Progenitor cell of endocrine pancreas (in vitro differentiated cells): ENCODE data around the gene CNKSR2. TPM values are rescaled to one million over a fixed set of nuclear protein-coding genes. Genes with fewer than 3 reads are reported as not detected.

Experiments
- DNase-seq: peaks from one replicate; pipeline ENCODE4 v3.0.0; 2021; ENCODE audit warnings: low spot score; ENCODE audit not compliant: unreplicated experiment
- H3K27ac Mint-ChIP-seq: 2 replicates; pipeline ENCODE4 v1.8.0; 2021; ENCODE audit warnings: mild to moderate bottlenecking, moderate library complexity, mixed read lengths
- H3K27me3 Mint-ChIP-seq: 2 replicates; pipeline ENCODE4 v1.8.0; 2021; ENCODE audit warnings: mixed read lengths
- H3K36me3 Mint-ChIP-seq: 2 replicates; pipeline ENCODE4 v1.8.0; 2022; ENCODE audit warnings: mixed read lengths; ENCODE audit not compliant: insufficient read depth
- H3K4me1 Mint-ChIP-seq: 2 replicates; pipeline ENCODE4 v1.8.0; 2021; ENCODE audit warnings: low read depth, mixed read lengths
- H3K4me3 Mint-ChIP-seq: 2 replicates; pipeline ENCODE4 v1.8.0; 2021; ENCODE audit warnings: low read depth, mild to moderate bottlenecking, moderate library complexity, mixed read lengths
- H3K9me3 Mint-ChIP-seq: 2 replicates; pipeline ENCODE4 v1.8.0; 2021; ENCODE audit warnings: low read depth, mixed read lengths
- CTCF ChIP-seq: fragments of 200-600 bp; sonication (generic); IDR thresholded peaks from one replicate; pipeline ENCODE4 v1.5.0; 2021; ENCODE audit warnings: antibody characterized with exemption, mild to moderate bottlenecking; ENCODE audit not compliant: unreplicated experiment
- total RNA-seq: library from RNA; stranded (reverse); gene quantifications from 2 replicates; pipeline ENCODE4 v1.2.1, GENCODE V29; 2021

The CNKSR2 gene
- total RNA-seq, 1 donor from 2014 or later, result 28.0 TPM

GRCh38 chrX:21660156-21660555, 285.9 kb downstream of the CNKSR2 start:
- no peaks in the 10 kb centered on the region for H3K27me3 Mint-ChIP-seq
- TF ChIP-seq CTCF, result no peak
- no peak overlapping the region for H3K4me3 Mint-ChIP-seq
- no peaks in the 10 kb centered on the region for H3K4me1 Mint-ChIP-seq
- no peak overlapping the region for H3K27ac Mint-ChIP-seq
- DNase-seq, result no peak
- H3K36me3 Mint-ChIP-seq, result peaks cover 12% of the 10 kb centered on the region
- H3K9me3 Mint-ChIP-seq, result peaks cover 3% of the 10 kb centered on the region

DNA sequence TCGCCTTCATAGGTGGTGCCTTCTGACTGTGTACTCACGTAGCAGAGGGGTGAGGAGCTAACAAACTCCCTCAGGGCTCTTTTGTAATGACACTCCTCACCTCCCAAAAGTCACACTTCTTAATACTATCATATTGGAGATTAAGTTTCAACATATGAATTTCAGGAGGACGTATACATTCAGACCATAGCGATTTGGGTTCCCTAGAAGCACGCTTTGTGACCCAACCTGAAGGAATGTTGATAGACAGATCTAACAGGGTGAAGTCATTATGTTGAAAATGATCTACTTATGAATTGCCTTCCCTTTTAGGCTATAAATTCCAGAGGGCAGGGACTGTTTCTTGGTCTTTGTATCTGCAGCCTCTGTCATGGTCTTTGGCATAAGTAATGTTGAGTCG, 287.1 kb downstream of the CNKSR2 start:
- TF ChIP-seq CTCF, result no peak
- DNase-seq, result no peak
- Mint-ChIP-seq H3K27ac (no peak overlapping the region), H3K4me1 (no peaks in the 10 kb centered on the region), H3K36me3 (peaks cover 6% of the 10 kb centered on the region), H3K9me3 (peaks cover 3% of the 10 kb centered on the region), H3K4me3 (no peak overlapping the region), H3K27me3 (no peaks in the 10 kb centered on the region)

DNA sequence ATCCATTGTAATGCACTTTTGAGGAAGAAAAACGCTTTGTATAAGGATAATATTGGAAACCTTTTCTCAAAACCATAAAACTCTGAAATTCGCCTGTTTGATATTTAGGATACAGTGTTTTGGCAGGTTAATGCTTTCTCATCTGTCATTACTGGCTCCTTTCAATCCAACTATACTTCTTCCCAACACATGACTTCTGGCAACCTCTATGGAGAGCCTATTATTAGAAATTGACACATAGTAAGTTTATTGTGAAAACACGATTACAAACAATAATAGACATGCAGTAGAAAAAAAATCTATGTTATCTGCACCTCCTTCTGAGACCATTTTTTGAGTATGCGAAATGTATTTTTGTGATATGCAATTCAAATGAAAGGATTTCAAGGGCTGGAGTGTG, 288.5 kb downstream of the CNKSR2 start:
- H3K4me1 Mint-ChIP-seq, result no peaks in the 10 kb centered on the region
- H3K27me3 Mint-ChIP-seq, result no peaks in the 10 kb centered on the region
- no peak overlapping the region for H3K27ac Mint-ChIP-seq

GRCh38 chrX:21666252-21666651, 292.0 kb downstream of the CNKSR2 start:
- no peaks in the 10 kb centered on the region for H3K36me3 Mint-ChIP-seq
- DNase-seq, result no peak
- no peaks in the 10 kb centered on the region for H3K4me1 Mint-ChIP-seq
- H3K27me3 Mint-ChIP-seq, result no peaks in the 10 kb centered on the region
- H3K4me3 Mint-ChIP-seq, result no peak overlapping the region
- no peak overlapping the region for H3K27ac Mint-ChIP-seq
- TF ChIP-seq CTCF, result no peak
- no peaks in the 10 kb centered on the region for H3K9me3 Mint-ChIP-seq

More for the DNA sequence above, 288.5 kb downstream of the CNKSR2 start:
- Mint-ChIP-seq H3K9me3 (peaks cover 3% of the 10 kb centered on the region), H3K4me3 (no peak overlapping the region), H3K36me3 (peaks cover 4% of the 10 kb centered on the region)
- no peak for DNase-seq
- no peak for TF ChIP-seq CTCF

DNA sequence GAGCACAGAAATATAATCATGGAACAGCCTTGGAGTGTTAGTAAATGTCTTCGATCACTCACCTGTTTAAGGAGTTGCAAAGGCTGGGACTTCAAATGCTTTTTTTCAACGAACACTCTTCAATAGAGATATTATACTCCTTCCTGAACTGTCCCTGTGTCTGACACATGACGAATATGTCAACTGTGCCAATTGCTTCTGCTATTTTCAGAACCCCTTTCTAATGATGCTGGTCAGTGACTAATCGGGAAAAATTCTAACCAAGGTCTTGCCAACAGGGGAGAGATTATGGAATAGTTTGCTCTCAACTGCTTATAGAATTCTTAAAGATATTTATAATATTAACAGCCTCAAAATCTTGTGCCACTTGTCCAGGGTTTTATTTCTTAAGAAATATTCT, 292.5 kb downstream of the CNKSR2 start:
- Mint-ChIP-seq H3K9me3 (no peaks in the 10 kb centered on the region), H3K4me1 (no peaks in the 10 kb centered on the region), H3K27me3 (no peaks in the 10 kb centered on the region), H3K4me3 (no peak overlapping the region), H3K27ac (no peak overlapping the region), H3K36me3 (no peaks in the 10 kb centered on the region)
- no peak for TF ChIP-seq CTCF
- no peak for DNase-seq
